Liver (tissue), 2 donors: Measurements from ENCODE around the gene HIVEP3.

Experiments used
- RAD21 ChIP-seq, 2 donors: IDR thresholded peaks; 2 replicates each; pipeline ENCODE4 v1.6.1; 2016; ENCODE audit warnings: antibody characterized with exemption in 2 of 2, mild to moderate bottlenecking in 2 of 2
- SP1 ChIP-seq: IDR thresholded peaks from 2 replicates; pipeline ENCODE4 v1.6.1; 2018; ENCODE audit warnings: antibody characterized with exemption, mild to moderate bottlenecking
- donor health status: healthy.

DNA sequence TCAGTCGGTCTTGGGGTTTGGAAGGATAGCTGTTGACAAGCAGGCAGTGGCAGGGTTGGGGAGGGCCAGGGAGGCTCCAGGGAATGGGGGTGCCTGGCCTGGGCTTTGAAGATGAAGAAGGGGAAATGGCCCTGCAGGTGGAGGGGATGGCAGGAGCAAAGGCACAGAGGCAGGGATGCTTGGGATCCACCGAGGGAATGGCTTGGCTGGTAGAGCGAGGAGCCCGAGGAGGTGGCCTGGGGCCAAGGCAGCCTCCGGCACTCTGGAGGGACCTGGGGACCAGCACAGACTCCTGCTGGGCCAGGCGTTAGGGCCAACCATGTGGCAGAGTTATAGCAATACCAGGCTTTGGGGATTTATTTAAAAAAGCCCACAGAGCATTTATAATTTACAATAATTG lies 371.4 kb downstream of the HIVEP3 start:
- TF ChIP-seq RAD21 (IDR thresholded peaks at IDR 0.05) (no peak), SP1 (no peak)
